Esophagus squamous epithelium (tissue), 4 donors: ENCODE data around the gene LAMB3.

ENCODE experiments used
- CTCF ChIP-seq, 6 experiments: fragments of 450-650 bp in 4 of 6; fragments of 200-600 bp in 2 of 6; sonication (generic) in 2 of 6; IDR thresholded peaks; one replicate each; pipeline ENCODE4 v1.5.1; 2016 to 2019; ENCODE audit warnings: antibody characterized with exemption in 6 of 6, mild to moderate bottlenecking in 4 of 6, moderate library complexity in 4 of 6
- POLR2A ChIP-seq, 4 donors: fragments of 450-650 bp; IDR thresholded peaks; one replicate each; pipeline ENCODE4 v1.6.1; 2017; ENCODE audit warnings: antibody characterized with exemption in 4 of 4, mild to moderate bottlenecking in 4 of 4, moderate library complexity in 3 of 4

DNA sequence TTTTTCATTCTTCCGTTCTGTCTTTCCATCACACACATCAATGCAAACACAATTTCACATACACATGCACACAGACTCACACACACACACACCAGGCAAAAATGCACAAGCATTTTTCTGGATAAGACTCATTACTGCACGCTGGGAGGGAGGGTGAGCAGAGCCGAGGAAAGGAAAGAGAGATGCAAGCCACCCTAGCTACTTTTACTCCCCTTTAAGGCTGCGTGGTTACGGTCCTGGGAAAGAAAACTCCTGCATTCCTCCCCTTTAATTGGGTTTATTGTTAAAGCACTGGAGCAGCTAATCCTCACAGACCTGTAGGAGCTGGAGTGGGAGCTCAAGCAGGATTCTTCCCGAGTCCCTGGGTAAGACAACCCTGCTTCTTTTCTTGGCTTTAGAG, 68.8 kb downstream of the LAMB3 start, which contains the start of gene CAMK1G:
- no peak for TF ChIP-seq CTCF (IDR thresholded peaks at IDR 0.05)
- no peak for TF ChIP-seq POLR2A (IDR thresholded peaks at IDR 0.05)
